IMR-90 (cell line): ENCODE measurements around the gene HS6ST3. TPM values are rescaled to one million over a fixed set of nuclear protein-coding genes. Genes with fewer than 3 reads are reported as not detected.

Experiments used
- ATAC-seq: fragments of 200-7000 bp; cut with Tn5 transposase; 2 replicates; pipeline ENCODE4 v1.9.1; 2020; ENCODE audit warnings: low read depth, mild to moderate bottlenecking, moderate library complexity
- BruUV-seq: library from RNA; stranded (reverse); fragments of 400-500 nt; replicated peaks from 2 replicates; lab custom pipeline; 2021; lab: Mats Ljungman, UMichigan
- CTCF ChIA-PET: fragments of 300-600 bp; formaldehyde crosslinking; extraction: SDS; loops from one replicate; lab custom pipeline; 2021; ENCODE audit warnings: antibody characterized with exemption; lab: Yijun Ruan, JAX
- POLR2A ChIA-PET: fragments of 300-600 bp; sonication (Branson Sonifier 250); formaldehyde crosslinking; loops from one replicate; lab custom pipeline; 2022; ENCODE audit warnings: antibody characterized with exemption; ENCODE audit not compliant: unreplicated experiment; lab: Charles Lee
- DNase-seq: peaks from one replicate; pipeline ENCODE4 v3.0.0; 2013
- H2AFZ ChIP-seq: replicated peaks from 2 replicates; pipeline ENCODE3; 2013; ENCODE audit warnings: low read length, mild to moderate bottlenecking; ENCODE audit not compliant: poor library complexity
- H2AK5ac ChIP-seq: 2 replicates; pipeline ENCODE4 v1.6.1; 2013; ENCODE audit warnings: low read depth, low read length, inconsistent platforms
- H2AK9ac ChIP-seq: replicated peaks from 2 replicates; pipeline ENCODE3; 2013; ENCODE audit warnings: mild to moderate bottlenecking, low read depth, low read length, moderate library complexity; ENCODE audit not compliant: poor library complexity
- H2BK120ac ChIP-seq: 2 replicates; pipeline ENCODE4 v1.6.1; 2013; ENCODE audit warnings: low read depth, low read length, inconsistent platforms
- H2BK15ac ChIP-seq: 3 replicates; pipeline ENCODE4 v1.6.1; 2013; ENCODE audit warnings: low read depth, low read length, inconsistent platforms
- H2BK20ac ChIP-seq: 2 replicates; pipeline ENCODE4 v1.6.1; 2013; ENCODE audit warnings: low read depth, mild to moderate bottlenecking, inconsistent platforms, low read length, moderate library complexity
- H2BK5ac ChIP-seq: 2 replicates; pipeline ENCODE4 v1.6.1; 2013; ENCODE audit warnings: mild to moderate bottlenecking, low read depth, low read length, inconsistent platforms; ENCODE audit not compliant: poor library complexity, severe bottlenecking
- H3K14ac ChIP-seq: replicated peaks from 2 replicates; pipeline ENCODE4 v1.6.1; 2013; ENCODE audit warnings: low read depth, low read length, inconsistent platforms
- H3K18ac ChIP-seq: 2 replicates; pipeline ENCODE4 v1.6.1; 2013; ENCODE audit warnings: low read depth, low read length, control low read depth
- H3K23ac ChIP-seq: 2 replicates; pipeline ENCODE4 v1.6.1; 2013; ENCODE audit warnings: low read depth, low read length, inconsistent platforms
- H3K27ac ChIP-seq: 2 replicates; pipeline ENCODE4 v1.5.1; 2013; ENCODE audit warnings: mild to moderate bottlenecking, control low read depth, low read length; ENCODE audit not compliant: insufficient read depth
- H3K27me3 ChIP-seq: 2 replicates; pipeline ENCODE4 v1.6.1; 2013; ENCODE audit warnings: low read length; ENCODE audit not compliant: control insufficient read depth, insufficient read depth
- H3K36me3 ChIP-seq: 2 replicates; pipeline ENCODE4 v1.6.1; 2013; ENCODE audit warnings: low read length, mixed read lengths; ENCODE audit not compliant: control insufficient read depth, insufficient read depth
- H3K4ac ChIP-seq: 2 replicates; pipeline ENCODE4 v1.6.1; 2013; ENCODE audit warnings: low read depth, low read length, inconsistent platforms
- H3K4me1 ChIP-seq: 2 replicates; pipeline ENCODE4 v1.6.1; 2013; ENCODE audit warnings: low read length, mixed read lengths; ENCODE audit not compliant: control insufficient read depth, insufficient read depth
- H3K4me2 ChIP-seq: 2 replicates; pipeline ENCODE4 v1.6.1; 2013; ENCODE audit warnings: low read depth, mild to moderate bottlenecking, control low read depth, low read length, moderate library complexity
- H3K4me3 ChIP-seq: 2 replicates; pipeline ENCODE4 v1.5.1; 2013; ENCODE audit warnings: low read depth, mild to moderate bottlenecking, control low read depth, low read length, moderate library complexity; ENCODE audit not compliant: insufficient read depth
- H3K56ac ChIP-seq: 2 replicates; pipeline ENCODE4 v1.6.1; 2013; ENCODE audit warnings: low read length, inconsistent platforms; ENCODE audit not compliant: insufficient read depth; ENCODE audit errors: extremely low read depth
- H3K79me1 ChIP-seq, 2 experiments: 2 replicates each; pipeline ENCODE4 v1.6.1; 2013; ENCODE audit warnings: low read length in 2 of 2, inconsistent platforms in 1 of 2, low read depth in 1 of 2
- H3K9ac ChIP-seq: 2 replicates; pipeline ENCODE4 v1.6.1; 2013; ENCODE audit warnings: low read depth, low read length, control low read depth
- H3K9me1 ChIP-seq: 2 replicates; pipeline ENCODE4 v1.6.1; 2013; ENCODE audit warnings: low read length, inconsistent platforms; ENCODE audit not compliant: insufficient read depth
- H3K9me3 ChIP-seq: 2 replicates; pipeline ENCODE4 v1.6.1; 2013; ENCODE audit warnings: low read length; ENCODE audit not compliant: control insufficient read depth, insufficient read depth
- H4K20me1 ChIP-seq: 2 replicates; pipeline ENCODE4 v1.6.1; 2013; ENCODE audit warnings: low read length, inconsistent platforms; ENCODE audit not compliant: insufficient read depth
- H4K5ac ChIP-seq: 2 replicates; pipeline ENCODE4 v1.6.1; 2013; ENCODE audit warnings: mild to moderate bottlenecking, low read depth, low read length, control low read depth
- H4K8ac ChIP-seq, 2 experiments: 2 replicates each; pipeline ENCODE4 v1.6.1; 2013; ENCODE audit warnings: low read depth in 2 of 2, low read length in 2 of 2, control low read depth in 1 of 2, inconsistent platforms in 1 of 2
- H4K91ac ChIP-seq: 2 replicates; pipeline ENCODE4 v1.6.1; 2013; ENCODE audit warnings: low read depth, low read length, inconsistent platforms; ENCODE audit not compliant: insufficient read depth
- CEBPB ChIP-seq: IDR thresholded peaks from 2 replicates; pipeline ENCODE4 v1.6.1; 2012; ENCODE audit warnings: low read depth, low read length, improper control_type of control experiment
- CHD1 ChIP-seq: IDR thresholded peaks from 2 replicates; pipeline ENCODE4 v1.6.1; 2012; ENCODE audit warnings: low read depth, low read length, improper control_type of control experiment
- ELK1 ChIP-seq: fragments of 150-350 bp; IDR thresholded peaks from 2 replicates; pipeline ENCODE4 v1.6.1; 2016; ENCODE audit warnings: low read depth, mild to moderate bottlenecking, low read length, moderate library complexity, borderline replicate concordance
- FOS ChIP-seq: fragments of 150-350 bp; IDR thresholded peaks from 2 replicates; pipeline ENCODE4 v1.6.1; 2016; ENCODE audit warnings: low read depth, low read length
- MAFK ChIP-seq: IDR thresholded peaks from 2 replicates; pipeline ENCODE4 v1.6.1; 2012; ENCODE audit warnings: low read depth, low read length, improper control_type of control experiment
- MAZ ChIP-seq: IDR thresholded peaks from 2 replicates; pipeline ENCODE4 v1.6.1; 2012; ENCODE audit warnings: low read depth, mild to moderate bottlenecking, low read length, improper control_type of control experiment, moderate library complexity, borderline replicate concordance
- MXI1 ChIP-seq: IDR thresholded peaks from 2 replicates; pipeline ENCODE4 v1.6.1; 2012; ENCODE audit warnings: low read depth, mild to moderate bottlenecking, low read length, moderate library complexity, borderline replicate concordance
- NFE2L2 ChIP-seq: fragments of 150-350 bp; IDR thresholded peaks from 2 replicates; pipeline ENCODE4 v1.6.1; 2016; ENCODE audit warnings: low read depth, mild to moderate bottlenecking, low read length
- POLR2A ChIP-seq: IDR thresholded peaks from 2 replicates; pipeline ENCODE4 v1.6.1; 2012; ENCODE audit warnings: mild to moderate bottlenecking, low read depth, low read length
- RAD21 ChIP-seq: IDR thresholded peaks from 2 replicates; pipeline ENCODE4 v1.6.1; 2012; ENCODE audit warnings: low read length, improper control_type of control experiment
- RCOR1 ChIP-seq: IDR thresholded peaks from 2 replicates; pipeline ENCODE4 v1.6.1; 2012; ENCODE audit warnings: mild to moderate bottlenecking, low read length, improper control_type of control experiment; ENCODE audit not compliant: insufficient replicate concordance
- RFX5 ChIP-seq: IDR thresholded peaks from 2 replicates; pipeline ENCODE4 v1.8.0; 2012; ENCODE audit warnings: low read depth, mild to moderate bottlenecking, low read length, moderate library complexity
- USF2 ChIP-seq: fragments of 150-350 bp; IDR thresholded peaks from 2 replicates; pipeline ENCODE4 v1.6.1; 2017; ENCODE audit warnings: mild to moderate bottlenecking, antibody characterized with exemption, low read length, low read depth
- WGBS, 2 experiments: methylation state at CpG; one replicate each; pipeline versions ENCODE4 v1.1.5 to v1.1.7; 2013; ENCODE audit warnings: missing lambda C conversion rate in 2 of 2; ENCODE audit not compliant: insufficient read length in 1 of 2; ENCODE audit errors: extremely low coverage in 2 of 2; 5-methylcytosine and 5-hydroxymethylcytosine counted together
- dilution Hi-C: fragments of 300-500 bp; cut with HindIII; formaldehyde crosslinking; loops from one replicate; pipeline ENCODE4 v1.14.3; 2018; ENCODE audit warnings: low sequenced_read_pairs; ENCODE audit not compliant: unreplicated experiment
- in situ Hi-C: fragments of 300-500 bp; cut with MboI; formaldehyde crosslinking; loops from 3 replicates; pipeline ENCODE4 v1.14.3; 2019; ENCODE audit warnings: low sequenced_read_pairs, inconsistent platforms, mixed read lengths
- intact Hi-C: fragments of 100-400 bp; cut with micrococcal nuclease; formaldehyde crosslinking; loops from 2 replicates; pipeline ENCODE4 v1.10.0; 2022
- polyA plus RNA-seq, 3 experiments: library from polyadenylated mRNA; depleted of rRNA; stranded (reverse); fragments of >200 nt; gene quantifications; 2 replicates each; pipeline ENCODE4 v1.2.3, GENCODE V29; 2012; ENCODE audit warnings: low replicate concordance in 1 of 3
- total RNA-seq: library from RNA; depleted of rRNA; stranded (reverse); fragments of >200 nt; gene quantifications from 2 replicates; pipeline ENCODE4 v1.2.3, GENCODE V29; 2012
- TF ChIP-seq, protein P1 (sequence below): conservative IDR thresholded peaks from 2 replicates; pipeline ENCODE4 v1.5.1; 2012; ENCODE audit warnings: mild to moderate bottlenecking, low read depth, low read length, improper control_type of control experiment

HS6ST3 gene
- total and polyA plus RNA-seq, 2 of the 4 experiments (the other 2 are of a cell fraction), result not detected

- Histone ChIP-seq H3K4ac (no peak overlapping the region), H2BK15ac (no peak overlapping the region), H3K18ac (no peak overlapping the region), H3K4me2 (no peak overlapping the region), H4K20me1 (no peaks in the 10 kb centered on the region), H3K4me3 (no peak overlapping the region), H2AK5ac (no peak overlapping the region), H4K5ac (no peak overlapping the region), H2AK9ac (no peak overlapping the region), H3K9me3 (no peaks in the 10 kb centered on the region; the same call in 1 of the 2 replicates), H3K4me1 (no peaks in the 10 kb centered on the region), H3K27ac (no peak overlapping the region), H3K56ac (no peak overlapping the region), H3K23ac (no peak overlapping the region), H4K91ac (no peak overlapping the region), H2AFZ (no peak overlapping the region), H2BK120ac (no peak overlapping the region), H2BK20ac (no peak overlapping the region), H4K8ac (no peak overlapping the region), H3K27me3 (no peaks in the 10 kb centered on the region), H3K36me3 (no peaks in the 10 kb centered on the region), H3K9ac (no peak overlapping the region), H3K14ac (no peak overlapping the region), H3K79me1 (no peaks in the 10 kb centered on the region), H3K9me1 (no peaks in the 10 kb centered on the region), H2BK5ac (no peak overlapping the region)
- CTCF ChIA-PET, result interaction anchor here (0.7 kb wide), 1 partner anchor 42 kb away, joined by 3 read pairs; no protein-coding TSS in a partner anchor
- DNase-seq (no peak), ATAC-seq (no peak)
- no CpG with 5 or more reads among the region's 5 CpGs for WGBS, 2 experiments
- dilution Hi-C loops, result no loop called here
- TF ChIP-seq RFX5 (no peak), ELK1 (no peak), MXI1 (no peak), CEBPB (no peak), NFE2L2 (no peak), FOS (no peak), USF2 (no peak), MAFK (no peak), POLR2A (no peak), RCOR1 (no peak), MAZ (no peak), RAD21 (no peak), CHD1 (no peak)
- TF ChIP-seq, protein P1, sequence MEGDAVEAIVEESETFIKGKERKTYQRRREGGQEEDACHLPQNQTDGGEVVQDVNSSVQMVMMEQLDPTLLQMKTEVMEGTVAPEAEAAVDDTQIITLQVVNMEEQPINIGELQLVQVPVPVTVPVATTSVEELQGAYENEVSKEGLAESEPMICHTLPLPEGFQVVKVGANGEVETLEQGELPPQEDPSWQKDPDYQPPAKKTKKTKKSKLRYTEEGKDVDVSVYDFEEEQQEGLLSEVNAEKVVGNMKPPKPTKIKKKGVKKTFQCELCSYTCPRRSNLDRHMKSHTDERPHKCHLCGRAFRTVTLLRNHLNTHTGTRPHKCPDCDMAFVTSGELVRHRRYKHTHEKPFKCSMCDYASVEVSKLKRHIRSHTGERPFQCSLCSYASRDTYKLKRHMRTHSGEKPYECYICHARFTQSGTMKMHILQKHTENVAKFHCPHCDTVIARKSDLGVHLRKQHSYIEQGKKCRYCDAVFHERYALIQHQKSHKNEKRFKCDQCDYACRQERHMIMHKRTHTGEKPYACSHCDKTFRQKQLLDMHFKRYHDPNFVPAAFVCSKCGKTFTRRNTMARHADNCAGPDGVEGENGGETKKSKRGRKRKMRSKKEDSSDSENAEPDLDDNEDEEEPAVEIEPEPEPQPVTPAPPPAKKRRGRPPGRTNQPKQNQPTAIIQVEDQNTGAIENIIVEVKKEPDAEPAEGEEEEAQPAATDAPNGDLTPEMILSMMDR, result no peak
- intact Hi-C loops, result no loop called here
- BruUV-seq, result no TSS peak
- in situ Hi-C loops, result no loop called here
- POLR2A ChIA-PET, result no interaction called here
These were observed 400.6 kb downstream of the HS6ST3 start for GRCh38 chr13:96490496-96490989.
